GM18499 (cell line): Measurements from ENCODE around the gene MAPRE3.

ENCODE experiments used
- ATAC-seq: cut with Tn5 transposase; IDR thresholded peaks from one replicate; pipeline ENCODE4 v1.9.1; 2021; ENCODE audit warnings: moderate number of reproducible peaks; ENCODE audit not compliant: insufficient read depth, unreplicated experiment

MAPRE3 gene

GRCh38 chr2:26978061-26978596 lies 7.7 kb downstream of the MAPRE3 start:
- ATAC-seq = no peak

DNA sequence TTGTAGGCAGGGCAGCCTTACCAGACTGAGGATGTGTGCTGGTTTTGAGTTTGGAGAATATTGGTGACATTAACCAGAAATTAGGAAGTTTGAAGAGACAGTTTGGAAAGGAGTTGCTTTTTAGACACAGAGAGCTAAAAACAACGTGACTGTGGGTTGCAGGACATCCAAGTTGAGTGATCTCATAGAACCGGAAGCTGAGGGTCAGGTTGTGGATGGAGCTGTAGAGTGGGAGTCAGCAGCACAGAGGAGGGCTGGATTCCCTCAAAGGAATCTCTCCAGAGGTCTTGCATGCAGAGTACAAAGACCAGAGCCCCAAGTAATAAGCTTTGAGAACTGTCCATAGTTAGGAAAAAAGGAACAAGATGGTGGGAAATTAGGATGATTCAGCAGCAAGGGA lies 9.3 kb downstream of the MAPRE3 start:
- ATAC-seq = no peak

GRCh38 chr2:26980971-26981370 lies 10.5 kb downstream of the MAPRE3 start:
- ATAC-seq = no peak

DNA sequence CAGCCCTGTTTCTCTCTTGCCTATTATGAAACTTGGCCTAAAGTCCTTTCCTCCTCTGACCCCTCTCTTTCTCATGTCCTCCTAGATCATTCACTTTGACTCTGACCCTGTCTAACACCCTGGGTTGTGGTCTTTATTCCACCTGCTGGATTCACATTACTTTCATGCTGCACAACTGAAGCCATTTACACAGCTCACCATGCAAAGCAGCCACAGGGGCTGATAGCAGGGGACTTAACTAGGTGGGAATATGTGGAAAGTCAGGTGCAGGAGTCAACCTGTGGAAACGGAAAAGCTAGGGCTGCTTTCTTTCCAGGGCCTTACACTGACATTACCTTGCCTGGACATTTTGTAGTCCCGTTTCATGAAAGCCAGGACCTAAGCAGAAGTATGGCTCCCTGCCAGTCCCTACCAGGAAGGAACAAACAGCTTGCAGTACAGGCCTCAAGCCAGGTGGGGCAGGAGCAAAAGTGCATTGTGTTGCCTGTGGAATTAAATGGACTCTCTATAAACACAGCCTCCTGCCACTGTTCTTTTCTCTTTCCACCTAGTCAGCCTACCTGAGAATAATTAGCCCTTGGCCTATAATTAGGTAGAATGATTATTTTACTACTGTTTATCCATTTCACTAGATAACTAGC lies 11.8 kb downstream of the MAPRE3 start:
- no peak for ATAC-seq

GRCh38 chr2:26983746-26984145 lies 13.3 kb downstream of the MAPRE3 start:
- no peak for ATAC-seq

DNA sequence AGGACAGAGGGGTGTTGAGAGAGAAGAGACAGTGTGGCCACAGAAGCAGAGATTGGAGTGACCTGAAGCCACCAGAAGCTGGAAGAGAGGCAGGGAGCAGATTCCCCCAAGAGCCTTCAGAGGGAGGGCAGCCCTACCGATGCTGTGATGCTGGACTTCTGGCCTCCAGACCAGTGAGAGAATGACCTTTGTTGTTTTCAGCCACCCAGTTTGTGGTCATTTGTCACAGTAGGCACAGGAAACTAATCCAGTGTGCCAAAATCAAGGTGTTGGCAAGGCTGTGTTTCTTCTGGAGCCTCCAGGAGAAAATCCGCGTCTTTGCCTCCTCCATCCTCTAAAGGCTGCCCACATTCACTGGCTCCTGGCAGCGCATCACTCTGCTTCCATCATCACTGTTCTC lies 15.4 kb downstream of the MAPRE3 start:
- ATAC-seq = no peak

- ATAC-seq = no peak
Observed at GRCh38 chr2:26986576-26986975, 16.1 kb downstream of the MAPRE3 start.

DNA sequence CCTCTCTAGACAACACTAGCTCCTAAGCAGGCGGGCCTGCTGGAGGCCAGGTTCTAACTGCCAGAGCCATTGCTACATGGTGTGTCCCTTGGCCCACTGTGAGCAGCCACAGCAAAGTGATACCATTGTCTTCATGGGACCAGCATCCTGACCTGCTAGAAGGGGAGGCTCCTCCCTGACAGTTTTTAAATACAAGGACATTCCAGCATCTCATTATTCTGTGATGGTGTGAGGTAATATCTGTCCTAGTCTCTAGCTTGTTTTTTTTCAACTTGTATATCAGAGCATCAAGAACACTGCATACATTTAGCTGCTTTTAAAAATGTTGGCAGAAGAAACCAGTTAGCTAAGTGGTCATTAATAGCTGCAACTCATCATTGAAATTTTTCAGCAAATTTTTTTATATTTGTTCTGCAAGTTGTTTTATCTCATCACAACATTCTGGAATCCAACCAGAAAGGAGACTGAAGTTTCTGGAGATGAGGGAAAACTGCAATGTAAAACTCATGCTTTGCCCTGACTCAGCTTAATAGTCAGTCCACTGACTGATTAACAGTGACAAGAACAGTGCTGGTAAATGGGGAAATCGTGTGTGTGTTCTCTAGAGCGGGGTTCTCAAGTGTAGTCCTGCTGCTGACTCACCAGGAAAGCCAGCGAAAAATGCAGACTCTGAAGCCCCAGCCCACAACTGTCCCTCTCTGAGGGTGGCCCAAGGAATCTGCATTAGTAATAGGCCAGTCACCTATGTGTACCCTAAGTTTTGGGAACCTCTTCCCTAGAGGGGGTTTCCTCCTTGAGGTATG lies 17.8 kb downstream of the MAPRE3 start:
- ATAC-seq = no peak

GRCh38 chr2:26989156-26989555 lies 18.7 kb downstream of the MAPRE3 start:
- ATAC-seq = no peak

GRCh38 chr2:26991717-26992116 lies 21.3 kb downstream of the MAPRE3 start:
- ATAC-seq = no peak

GRCh38 chr2:26993768-26994167 lies 23.3 kb downstream of the MAPRE3 start:
- ATAC-seq = no peak

DNA sequence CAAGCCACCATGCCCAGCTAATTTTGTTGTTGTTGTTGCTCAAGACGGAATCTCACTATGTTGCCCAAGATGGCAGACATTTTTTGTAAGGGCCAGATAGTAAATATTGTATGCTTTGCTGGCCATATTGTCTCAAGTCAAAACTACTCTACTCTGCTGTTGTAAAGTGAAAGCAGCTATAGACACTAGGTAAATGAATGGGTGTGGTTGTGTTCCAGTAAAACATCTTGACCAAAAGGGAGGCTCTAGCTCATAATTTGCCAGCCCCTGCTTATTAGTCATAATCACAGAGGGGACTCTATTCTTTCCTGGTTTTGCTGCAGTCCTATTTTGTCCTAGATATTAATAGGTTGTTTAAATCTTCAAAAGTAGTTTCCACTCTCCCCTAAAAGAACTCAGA lies 24.5 kb downstream of the MAPRE3 start:
- ATAC-seq = no peak

GRCh38 chr2:26997394-26997793 lies 27.0 kb downstream of the MAPRE3 start:
- ATAC-seq = no peak

- no peak for ATAC-seq
Observed at GRCh38 chr2:26998323-26998722, 27.9 kb downstream of the MAPRE3 start.

- ATAC-seq = no peak
Observed at GRCh38 chr2:27000228-27000627, 29.8 kb downstream of the MAPRE3 start.

DNA sequence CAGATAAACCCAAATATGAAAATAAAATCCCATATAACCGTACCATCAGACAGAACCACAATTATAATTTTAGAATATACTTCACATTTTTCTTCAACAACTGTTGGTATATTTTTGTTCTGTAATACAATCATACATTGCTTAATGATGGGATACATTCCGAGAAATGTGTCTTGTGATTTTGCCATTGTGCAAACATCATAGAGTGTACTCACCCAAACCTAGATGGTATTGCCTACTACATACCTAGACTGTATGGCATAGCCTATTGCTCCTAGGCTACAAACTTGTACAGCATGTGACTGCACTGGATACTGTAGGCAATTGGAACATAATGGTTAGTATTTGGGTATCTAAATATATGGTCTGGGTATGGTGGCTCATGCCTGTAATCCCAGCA lies 30.6 kb downstream of the MAPRE3 start:
- no peak for ATAC-seq

- ATAC-seq = no peak
Observed at GRCh38 chr2:27001950-27002349, 31.5 kb downstream of the MAPRE3 start.

GRCh38 chr2:27003007-27003406 lies 32.6 kb downstream of the MAPRE3 start:
- no peak for ATAC-seq

- ATAC-seq = no peak
Observed at GRCh38 chr2:27003857-27004256, 33.4 kb downstream of the MAPRE3 start.

DNA sequence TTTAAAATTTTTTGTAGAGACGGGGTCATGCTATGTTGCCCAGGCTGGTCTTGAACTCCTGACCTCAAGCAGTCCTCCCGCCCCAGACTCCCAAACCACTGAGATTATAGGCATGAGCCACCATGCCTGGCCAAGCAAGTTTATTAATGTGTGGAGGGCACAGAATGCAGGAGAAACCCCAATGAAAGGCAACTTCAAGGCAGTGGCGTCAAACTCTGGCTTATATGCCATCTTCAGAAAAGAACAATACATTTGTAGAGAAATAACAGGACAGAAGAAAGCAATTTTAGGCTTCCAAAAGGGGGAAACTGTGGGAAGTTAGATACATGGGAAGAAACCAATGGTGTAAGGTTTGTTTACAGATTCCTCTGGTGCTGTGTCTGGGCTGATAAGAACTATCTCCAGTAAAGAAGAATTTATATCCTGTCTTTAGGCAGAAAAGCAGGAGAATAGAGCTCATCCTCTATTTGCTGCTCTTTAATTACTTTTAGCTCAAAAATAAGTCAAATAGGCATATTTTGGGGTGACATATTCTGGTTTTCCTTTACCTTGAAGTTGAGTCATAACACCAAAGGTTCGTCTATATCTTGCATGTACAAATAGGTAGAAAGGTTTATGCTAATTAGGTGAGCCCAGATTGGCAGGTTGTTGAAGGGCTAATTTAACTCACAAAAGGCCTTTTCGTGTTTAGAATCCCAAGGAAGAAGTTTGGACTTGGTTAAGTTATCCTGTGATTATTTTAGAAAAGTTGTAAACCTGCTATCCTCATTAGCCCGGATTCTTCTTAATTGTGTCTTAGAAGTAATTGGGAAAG lies 36.4 kb downstream of the MAPRE3 start:
- ATAC-seq = no peak
